Stimulated activated CD4-positive, alpha-beta T cell treated with anti-CD3 and anti-CD28 coated beads, Interleukin-2, amount 100 ng/mL, for 48 hours (primary cell): ENCODE data around the gene DDAH1.

Experiments used
- DNase-seq, 2 donors: peaks; one replicate each; pipeline ENCODE4 v3.0.0-alpha.2; 2020

Gene DDAH1

GRCh38 chr1:85295006-85295431 lies 169.9 kb downstream of the DDAH1 start:
- DNase-seq: no peak

GRCh38 chr1:85290826-85291225 lies 174.1 kb downstream of the DDAH1 start:
- no peak for DNase-seq

GRCh38 chr1:85289848-85290335 lies 175.1 kb downstream of the DDAH1 start:
- DNase-seq: no peak

GRCh38 chr1:85289207-85289847 lies 175.6 kb downstream of the DDAH1 start:
- peak in 1 of 2 donors; percentile 30 for DNase-seq

- no peak for DNase-seq
These were observed 180.8 kb downstream of the DDAH1 start for GRCh38 chr1:85284202-85284601.

GRCh38 chr1:85283475-85284199 lies 181.3 kb downstream of the DDAH1 start:
- DNase-seq: no peak

- DNase-seq: no peak
These were observed 182.5 kb downstream of the DDAH1 start for GRCh38 chr1:85282424-85282823.

GRCh38 chr1:85280636-85281035 lies 184.3 kb downstream of the DDAH1 start:
- DNase-seq: no peak

- no peak for DNase-seq
These were observed 185.4 kb downstream of the DDAH1 start for GRCh38 chr1:85279458-85280080.

GRCh38 chr1:85278853-85279314 lies 186.1 kb downstream of the DDAH1 start:
- peak; percentile 20 to 38 for DNase-seq

- DNase-seq: no peak
These were observed 187.2 kb downstream of the DDAH1 start for GRCh38 chr1:85277802-85278201.

GRCh38 chr1:85276978-85277639 lies 187.8 kb downstream of the DDAH1 start:
- DNase-seq: no peak

- peak; percentile 93 to 95 for DNase-seq
These were observed 188.6 kb downstream of the DDAH1 start, which contains the start of gene BCL10 for GRCh38 chr1:85276215-85276977. TSS of gene BCL10 (minus strand) at chr1:85276632. CDS start at chr1:85276352, 280 bp downstream.

- no peak for DNase-seq
These were observed 189.2 kb downstream of the DDAH1 start for GRCh38 chr1:85275701-85276214.

- DNase-seq: no peak
These were observed 189.9 kb downstream of the DDAH1 start for GRCh38 chr1:85274969-85275453.

GRCh38 chr1:85273397-85273796 lies 191.6 kb downstream of the DDAH1 start:
- no peak for DNase-seq

GRCh38 chr1:85268801-85269585 lies 196.0 kb downstream of the DDAH1 start:
- no peak for DNase-seq
